ENCODE results near the gene COL25A1.

COL25A1 gene

GRCh38 chr4:108811486-108811885, 491.0 kb downstream of the COL25A1 start:
- DNase-seq (ENCODE audit: low spot score) = no peak

- no peak for DNase-seq (ENCODE audit: low spot score)
Observed at GRCh38 chr4:108810087-108810486, 492.4 kb downstream of the COL25A1 start.

- no peak for DNase-seq (ENCODE audit: low spot score)
Observed at GRCh38 chr4:108804648-108805273, 497.7 kb downstream of the COL25A1 start.

GRCh38 chr4:108799306-108799705, 503.2 kb downstream of the COL25A1 start:
- no peak for DNase-seq (ENCODE audit: low spot score)

GRCh38 chr4:108796173-108796572, 506.3 kb downstream of the COL25A1 start:
- no peak for DNase-seq (ENCODE audit: low spot score)

- DNase-seq (ENCODE audit: low spot score) = no peak
Observed at GRCh38 chr4:108795733-108796132, 506.7 kb downstream of the COL25A1 start.

GRCh38 chr4:108794136-108794535, 508.3 kb downstream of the COL25A1 start:
- DNase-seq (ENCODE audit: low spot score) = peak; percentile 4

GRCh38 chr4:108793415-108793814, 509.0 kb downstream of the COL25A1 start:
- no peak for DNase-seq (ENCODE audit: low spot score)

- no peak for DNase-seq (ENCODE audit: low spot score)
Observed at GRCh38 chr4:108788731-108789130, 513.7 kb downstream of the COL25A1 start.

GRCh38 chr4:108787724-108788123, 514.7 kb downstream of the COL25A1 start:
- no peak for DNase-seq (ENCODE audit: low spot score)

GRCh38 chr4:108787106-108787505, 515.4 kb downstream of the COL25A1 start:
- DNase-seq (ENCODE audit: low spot score) = no peak

GRCh38 chr4:108786351-108786750, 516.1 kb downstream of the COL25A1 start:
- DNase-seq (ENCODE audit: low spot score) = no peak

GRCh38 chr4:108783665-108784463, 518.6 kb downstream of the COL25A1 start:
- DNase-seq (ENCODE audit: low spot score) = no peak

- DNase-seq (ENCODE audit: low spot score) = no peak
Observed at GRCh38 chr4:108779958-108780357, 522.5 kb downstream of the COL25A1 start.

GRCh38 chr4:108777388-108777787, 525.1 kb downstream of the COL25A1 start:
- no peak for DNase-seq (ENCODE audit: low spot score)

- DNase-seq (ENCODE audit: low spot score) = no peak
Observed at GRCh38 chr4:108775921-108776320, 526.5 kb downstream of the COL25A1 start.

- DNase-seq (ENCODE audit: low spot score) = peak; percentile 41
Observed at GRCh38 chr4:108774809-108775530, 527.5 kb downstream of the COL25A1 start.

- no peak for DNase-seq (ENCODE audit: low spot score)
Observed at GRCh38 chr4:108772402-108772801, 530.1 kb downstream of the COL25A1 start.

- DNase-seq (ENCODE audit: low spot score) = no peak
Observed at GRCh38 chr4:108766058-108766457, 536.4 kb downstream of the COL25A1 start.

GRCh38 chr4:108763986-108764385, 538.5 kb downstream of the COL25A1 start:
- DNase-seq (ENCODE audit: low spot score) = no peak

GRCh38 chr4:108763226-108763593, 539.2 kb downstream of the COL25A1 start:
- no peak for DNase-seq (ENCODE audit: low spot score)

- no peak for DNase-seq (ENCODE audit: low spot score)
Observed at GRCh38 chr4:108762559-108763225, 539.8 kb downstream of the COL25A1 start, which contains the start of gene ETNPPL. Gene ETNPPL, minus strand, starts transcription at chr4:108763053. Its CDS starts 155 bp downstream, at chr4:108762898.

Measured in cerebellar cortex (tissue), 1 donor.